GM12865 (cell line): ENCODE measurements around the gene IRF4.

Experiments
- DNase-seq: peaks from one replicate; pipeline ENCODE4 v3.0.0; 2010; ENCODE audit warnings: low read depth
- H3K4me3 ChIP-seq: 2 replicates; pipeline ENCODE4 v1.5.1; 2011; ENCODE audit warnings: mild to moderate bottlenecking, low read depth, low read length, control low read depth
- TF ChIP-seq, protein P1 (sequence below): IDR thresholded peaks from 2 replicates; pipeline ENCODE4 v1.5.1; 2011; ENCODE audit warnings: low read length, control low read depth, low read depth, inconsistent platforms; ENCODE audit not compliant: insufficient read depth; ENCODE audit errors: missing control alignments

IRF4 gene

DNA sequence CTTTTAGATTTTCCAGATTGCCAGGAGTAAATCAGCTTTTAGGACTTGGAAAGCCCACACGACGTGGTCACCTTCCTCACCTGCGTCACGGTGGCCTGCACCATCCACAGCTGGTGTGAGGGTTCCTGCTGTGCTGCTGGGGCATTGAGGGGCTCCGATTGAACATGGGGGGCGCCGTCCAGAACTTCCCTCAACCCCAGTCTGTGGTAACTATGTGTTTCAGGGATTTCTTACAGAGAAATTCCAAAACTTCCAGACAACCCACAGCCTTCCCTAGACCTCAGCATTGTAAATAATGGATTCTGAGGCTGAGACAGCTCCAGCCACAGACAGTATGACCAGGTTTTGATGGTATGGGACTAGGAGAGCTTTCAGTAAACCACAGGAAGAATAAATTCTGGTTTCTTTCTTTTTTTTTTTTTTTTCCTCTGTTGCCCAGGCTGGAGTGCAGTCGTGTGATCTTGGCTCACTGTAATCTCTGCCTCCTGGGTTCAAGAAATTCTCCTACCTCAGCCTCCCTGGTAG lies 46.7 kb upstream of the IRF4 start:
- no peak for DNase-seq
- H3K4me3 ChIP-seq = no peak overlapping the region
- TF ChIP-seq, protein P1, sequence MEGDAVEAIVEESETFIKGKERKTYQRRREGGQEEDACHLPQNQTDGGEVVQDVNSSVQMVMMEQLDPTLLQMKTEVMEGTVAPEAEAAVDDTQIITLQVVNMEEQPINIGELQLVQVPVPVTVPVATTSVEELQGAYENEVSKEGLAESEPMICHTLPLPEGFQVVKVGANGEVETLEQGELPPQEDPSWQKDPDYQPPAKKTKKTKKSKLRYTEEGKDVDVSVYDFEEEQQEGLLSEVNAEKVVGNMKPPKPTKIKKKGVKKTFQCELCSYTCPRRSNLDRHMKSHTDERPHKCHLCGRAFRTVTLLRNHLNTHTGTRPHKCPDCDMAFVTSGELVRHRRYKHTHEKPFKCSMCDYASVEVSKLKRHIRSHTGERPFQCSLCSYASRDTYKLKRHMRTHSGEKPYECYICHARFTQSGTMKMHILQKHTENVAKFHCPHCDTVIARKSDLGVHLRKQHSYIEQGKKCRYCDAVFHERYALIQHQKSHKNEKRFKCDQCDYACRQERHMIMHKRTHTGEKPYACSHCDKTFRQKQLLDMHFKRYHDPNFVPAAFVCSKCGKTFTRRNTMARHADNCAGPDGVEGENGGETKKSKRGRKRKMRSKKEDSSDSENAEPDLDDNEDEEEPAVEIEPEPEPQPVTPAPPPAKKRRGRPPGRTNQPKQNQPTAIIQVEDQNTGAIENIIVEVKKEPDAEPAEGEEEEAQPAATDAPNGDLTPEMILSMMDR = no peak

DNA sequence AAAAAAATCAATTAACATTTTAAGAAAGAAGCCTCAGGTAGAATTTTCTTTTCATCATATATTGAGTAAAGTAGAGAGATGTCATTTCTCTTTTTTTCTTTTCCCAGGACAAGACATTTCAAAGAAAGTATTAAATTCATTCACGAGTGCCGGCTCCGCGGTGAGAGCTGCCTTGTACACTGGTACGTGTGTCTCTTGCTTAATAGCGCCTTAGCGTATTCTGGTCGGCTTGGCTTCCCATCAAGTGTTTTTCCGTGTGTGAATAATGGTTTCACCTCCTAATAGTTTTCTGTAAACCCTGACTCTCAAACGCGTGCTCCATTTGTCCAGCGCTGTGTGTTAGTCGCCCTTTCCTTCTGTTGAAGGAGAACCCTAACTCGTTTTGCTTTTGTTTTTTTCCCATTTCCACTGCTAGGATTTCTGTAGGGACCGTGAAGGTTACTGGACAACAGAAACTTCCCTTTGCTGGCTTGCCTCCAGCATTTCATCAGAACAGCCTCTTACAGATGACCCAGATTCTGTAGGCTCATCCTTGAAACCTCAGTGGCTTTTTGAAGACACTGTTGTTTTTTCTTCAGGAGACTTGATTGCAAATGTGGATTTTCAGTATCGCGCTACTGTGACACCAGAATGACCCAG lies 45.7 kb upstream of the IRF4 start:
- DNase-seq = no peak
- H3K4me3 ChIP-seq = no peak overlapping the region
- TF ChIP-seq, protein P1 = no peak

DNA sequence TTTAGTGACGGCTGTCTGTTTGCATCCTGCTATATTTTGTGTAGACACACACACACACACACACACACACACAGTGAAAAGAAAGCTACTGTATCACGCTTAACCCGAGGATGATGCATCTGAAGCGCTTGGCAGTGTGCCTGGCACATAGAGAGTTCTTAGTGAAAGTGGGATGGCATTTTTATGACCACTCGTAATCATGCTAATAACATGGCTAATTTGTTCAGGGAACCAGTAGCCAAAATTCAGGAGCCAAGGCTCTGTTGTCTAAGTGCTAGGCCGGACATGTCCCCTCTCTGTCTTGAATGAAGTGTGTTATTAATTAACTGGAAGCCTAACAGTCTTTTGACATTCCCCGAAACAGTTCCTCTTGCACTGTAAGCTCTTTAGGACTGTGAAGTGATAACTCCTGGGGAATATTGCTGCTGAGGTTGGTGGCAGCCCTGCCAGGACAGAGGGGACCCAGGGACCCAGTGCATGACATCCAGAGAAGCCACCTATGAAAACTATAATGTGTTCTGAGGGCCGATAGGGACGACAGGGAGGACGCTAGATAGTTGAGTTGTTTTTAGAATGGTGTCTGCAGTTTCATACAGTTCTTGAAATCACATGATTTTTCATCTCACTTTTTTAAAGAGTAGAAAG lies 45.0 kb upstream of the IRF4 start:
- no peak overlapping the region for H3K4me3 ChIP-seq
- DNase-seq = no peak
- TF ChIP-seq, protein P1 = no peak

DNA sequence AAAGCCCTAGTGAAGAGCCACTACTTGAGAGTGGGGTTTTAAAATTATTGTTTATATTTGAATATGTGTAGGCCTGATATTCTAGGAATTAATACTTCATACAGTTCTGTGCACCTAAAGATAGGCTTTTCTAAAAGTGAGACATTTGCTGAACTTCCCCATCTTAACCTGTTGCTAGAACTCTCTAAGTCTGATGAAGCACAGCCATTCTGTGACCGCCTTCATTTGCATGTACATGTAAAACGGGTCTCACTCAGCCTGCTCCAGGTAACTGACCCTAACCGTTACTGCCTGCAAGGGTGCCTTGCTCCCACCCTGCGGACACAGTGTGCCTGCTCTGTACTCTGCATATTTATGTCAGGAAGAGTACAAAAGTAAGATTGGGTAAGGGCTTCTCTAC lies 44.3 kb upstream of the IRF4 start:
- TF ChIP-seq, protein P1 = no peak
- H3K4me3 ChIP-seq = no peak overlapping the region
- DNase-seq = peak; percentile 68

DNA sequence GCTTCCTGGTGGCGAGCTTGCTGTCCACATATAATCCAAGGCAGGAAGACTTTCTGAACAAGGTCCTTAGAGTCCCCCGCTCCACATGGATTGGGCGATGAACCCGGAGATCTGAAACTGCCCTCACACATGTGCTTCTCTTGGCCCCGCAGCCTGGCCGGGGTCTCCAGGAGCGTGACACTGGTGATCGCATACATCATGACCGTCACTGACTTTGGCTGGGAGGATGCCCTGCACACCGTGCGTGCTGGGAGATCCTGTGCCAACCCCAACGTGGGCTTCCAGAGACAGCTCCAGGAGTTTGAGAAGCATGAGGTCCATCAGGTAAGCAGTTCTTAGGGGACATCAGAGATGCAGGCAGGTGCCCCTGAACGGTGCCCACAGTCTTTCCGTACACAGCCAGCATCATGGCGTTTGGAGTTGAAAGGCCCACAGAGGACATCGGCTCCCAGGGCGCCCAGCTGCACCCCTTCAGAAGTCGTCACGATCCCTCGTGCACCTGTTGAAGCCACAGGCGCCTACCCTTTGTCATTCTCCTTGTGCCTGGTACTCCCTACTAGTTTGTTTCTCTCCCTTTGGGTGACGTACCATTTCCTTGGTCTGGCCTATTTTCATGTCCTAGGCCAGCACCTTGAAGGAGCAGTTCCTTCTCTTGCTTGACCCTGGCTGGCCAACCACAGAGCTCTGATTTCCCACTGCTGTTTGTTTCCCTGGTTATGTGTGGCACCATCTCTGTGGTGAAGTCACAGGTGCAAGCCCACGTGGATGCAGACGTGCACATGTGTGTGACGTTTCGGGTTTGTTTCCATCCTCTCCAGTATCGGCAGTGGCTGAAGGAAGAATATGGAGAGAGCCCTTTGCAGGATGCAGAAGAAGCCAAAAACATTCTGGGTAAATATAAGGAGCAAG lies 43.3 kb upstream of the IRF4 start:
- no peak overlapping the region for H3K4me3 ChIP-seq
- TF ChIP-seq, protein P1 = no peak
- no peak for DNase-seq

DNA sequence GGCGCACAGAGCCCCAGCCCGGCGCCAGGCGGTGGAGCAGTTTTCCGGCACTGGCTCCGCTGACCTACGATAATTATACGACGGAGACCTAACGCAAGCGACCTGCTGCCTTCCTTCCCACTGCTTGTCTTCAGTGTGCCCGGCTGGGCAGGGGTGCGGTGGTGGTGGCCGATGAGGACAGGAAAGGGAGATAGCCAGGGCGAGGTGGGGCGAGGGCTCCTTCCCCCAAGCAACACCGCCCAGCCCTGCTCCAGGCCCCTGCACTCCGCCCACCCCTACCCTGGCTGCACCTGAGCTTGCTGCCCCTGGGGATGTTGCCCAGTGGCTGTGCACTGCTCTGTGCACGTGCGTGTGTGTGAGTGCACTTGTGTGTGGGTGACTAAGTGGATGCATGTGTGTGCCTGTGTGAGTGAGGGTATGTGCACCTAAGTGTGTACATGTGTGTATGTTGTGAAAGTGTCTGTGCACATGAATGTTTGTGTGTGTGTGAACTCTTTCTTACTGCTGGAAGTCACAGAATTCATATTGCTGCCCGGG lies 42.6 kb upstream of the IRF4 start:
- TF ChIP-seq, protein P1 = no peak
- no peak overlapping the region for H3K4me3 ChIP-seq
- no peak for DNase-seq
